Kidney (tissue), 14 donors: Measurements from ENCODE around the gene HIRA. TPM values are rescaled to one million over a fixed set of nuclear protein-coding genes. Genes with fewer than 3 reads are reported as not detected.

ENCODE experiments used
- DNase-seq, 5 donors: peaks; one replicate each; pipeline ENCODE4 v3.0.0-alpha.2; 2013 to 2020
- FAIRE-seq: peaks from 2 replicates; lab custom pipeline; 2012; peaks lifted over from hg19 to GRCh38; lab: Jason Lieb, UNC
- H3K27ac ChIP-seq, 2 donors: one replicate each; pipeline ENCODE4 v1.7.0; 2013; ENCODE audit warnings: low read depth in 2 of 2, low read length in 2 of 2, inconsistent platforms in 1 of 2
- H3K27me3 ChIP-seq: one replicate; pipeline ENCODE4 v1.7.1; 2013; ENCODE audit warnings: low read length, inconsistent platforms; ENCODE audit not compliant: control insufficient read depth, insufficient read depth
- H3K36me3 ChIP-seq, 3 donors: one replicate each; pipeline versions ENCODE4 v1.7.0 to v1.7.1; 2013; ENCODE audit warnings: low read length in 3 of 3, control low read depth in 1 of 3, inconsistent platforms in 1 of 3; ENCODE audit not compliant: insufficient read depth in 3 of 3, control insufficient read depth in 2 of 3
- H3K4me1 ChIP-seq, 3 donors: one replicate each; pipeline versions ENCODE4 v1.7.0 to v1.7.1; 2013; ENCODE audit warnings: low read length in 3 of 3, inconsistent platforms in 1 of 3, low read depth in 1 of 3; ENCODE audit not compliant: control insufficient read depth in 2 of 3, insufficient read depth in 2 of 3
- H3K4me3 ChIP-seq, 3 donors: one replicate each; pipeline versions ENCODE4 v1.7.0 to v1.8.1; 2013; ENCODE audit warnings: low read length in 3 of 3, control low read depth in 1 of 3, inconsistent platforms in 1 of 3
- H3K9ac ChIP-seq, 3 donors: one replicate each; pipeline versions ENCODE4 v1.7.0 to v1.7.1; 2013; ENCODE audit warnings: low read length in 3 of 3, control low read depth in 1 of 3, inconsistent platforms in 1 of 3
- H3K9me3 ChIP-seq, 3 donors: one replicate each; pipeline versions ENCODE4 v1.7.0 to v1.7.1; 2013; ENCODE audit warnings: low read length in 3 of 3, control low read depth in 1 of 3, inconsistent platforms in 1 of 3; ENCODE audit not compliant: control insufficient read depth in 2 of 3, insufficient read depth in 1 of 3
- CTCF ChIP-seq: IDR thresholded peaks from 3 replicates; pipeline ENCODE4 v1.5.1; 2012; ENCODE audit warnings: mild to moderate bottlenecking, moderate library complexity, borderline replicate concordance; ENCODE audit not compliant: insufficient read depth; ENCODE audit errors: extremely low read depth
- intact Hi-C: fragments of 100-400 bp; cut with DNase I; formaldehyde crosslinking; loops from one replicate; pipeline ENCODE4 v1.11.1; 2022
- polyA plus RNA-seq: library from polyadenylated mRNA; stranded (reverse); fragments of 350-450 nt; fragmentation: Illumina TruSeq; extraction: RNeasy Lipid Tissue Mini Kit (QIAGEN cat#74804); gene quantifications from one replicate; pipeline ENCODE4 v1.2.3, GENCODE V29; 2014; ENCODE audit warnings: low read depth, low replicate concordance; ENCODE audit not compliant: insufficient read depth
- total RNA-seq: library from RNA; stranded (reverse); fragmentation: NEBNext Ultra II Directional; extraction: Animal tissue kit (Norgen Biotek cat#: 25700); gene quantifications from one replicate; pipeline ENCODE4 v1.2.1, GENCODE V29; 2021
- donor health status: control.
- donor health status: control.
- donor health status: control.
- donor health status: control.
- donor health status: control.
- donor health status: DM: yes; HTN: yes; CAD: no.
- donor health status: Normal renal cell carcinoma (clear cell type).

The HIRA gene
- total and polyA plus RNA-seq, 2 donors from 2014 or later = 18.5 to 26.8 TPM

DNA sequence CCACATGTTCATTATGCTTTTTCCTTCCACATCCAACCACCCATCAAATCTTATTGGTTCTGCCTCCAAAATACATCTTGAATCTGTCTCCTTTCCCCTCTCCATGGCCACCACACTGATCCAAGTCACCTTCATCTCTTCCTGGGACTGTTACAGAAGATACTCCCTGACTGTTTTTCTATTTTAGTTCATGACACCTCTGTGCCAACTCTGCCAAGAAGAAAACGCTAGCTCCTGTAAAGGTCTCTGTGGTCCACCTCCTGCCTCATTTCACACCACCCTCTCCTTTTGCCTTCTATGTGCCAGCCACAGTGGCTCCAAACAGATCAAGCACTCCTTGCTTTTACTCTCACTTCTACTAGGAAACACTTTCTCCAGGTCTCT, 81.1 kb downstream of the HIRA start:
- H3K27ac ChIP-seq = no peak overlapping the region
- no peaks in the 10 kb centered on the region for H3K27me3 ChIP-seq
- no peaks in the 10 kb centered on the region for H3K9me3 ChIP-seq
- DNase-seq (no peak), FAIRE-seq (no peak)
- TF ChIP-seq CTCF = no peak
- H3K36me3 ChIP-seq = peaks cover 2 to 47% (median 35%) of the 10 kb centered on the region in 3 donors
- no peak overlapping the region for H3K4me3 ChIP-seq
- intact Hi-C loops = no loop called here
- no peaks in the 10 kb centered on the region for H3K4me1 ChIP-seq
- no peak overlapping the region for H3K9ac ChIP-seq

DNA sequence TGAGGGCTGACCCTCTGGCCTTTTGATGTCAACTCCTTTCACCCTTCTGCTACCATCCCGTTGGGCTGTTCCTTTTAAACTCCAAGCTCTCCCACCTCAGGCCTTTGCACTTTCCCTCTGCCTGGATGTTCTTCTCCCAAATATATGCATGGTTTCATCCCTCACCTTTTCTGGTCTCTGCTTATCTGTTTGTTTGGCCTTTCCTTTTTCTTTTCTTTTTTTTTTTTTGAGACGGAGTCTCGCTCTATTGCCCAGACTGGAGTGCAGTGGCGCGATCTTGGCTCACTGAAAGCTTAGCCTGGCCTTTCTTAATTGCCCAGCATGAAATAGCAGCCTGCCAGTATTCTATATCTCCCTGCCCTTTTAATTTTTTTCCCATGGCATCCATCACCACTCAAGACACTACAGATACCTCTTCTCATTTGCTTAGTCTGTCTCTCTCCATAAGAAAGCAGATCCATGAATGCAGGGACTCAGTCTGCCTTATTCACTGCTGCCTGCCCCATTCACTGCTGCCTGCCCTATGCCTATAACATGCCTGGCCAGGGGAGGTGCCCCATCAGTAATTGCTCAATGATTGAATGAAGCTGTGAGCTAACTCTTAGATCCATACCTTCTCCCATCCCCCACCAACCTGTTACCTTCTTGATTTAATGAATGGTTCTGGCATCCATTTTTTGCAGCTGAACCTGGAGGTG, 81.6 kb downstream of the HIRA start:
- H3K4me1 ChIP-seq = no peaks in the 10 kb centered on the region
- no peak overlapping the region for H3K27ac ChIP-seq
- DNase-seq (no peak), FAIRE-seq (no peak)
- H3K36me3 ChIP-seq = peaks cover 2 to 45% (median 36%) of the 10 kb centered on the region in 3 donors
- no peaks in the 10 kb centered on the region for H3K9me3 ChIP-seq
- TF ChIP-seq CTCF = no peak
- intact Hi-C loops = no loop called here
- H3K9ac ChIP-seq = no peak overlapping the region
- no peak overlapping the region for H3K4me3 ChIP-seq
- H3K27me3 ChIP-seq = no peaks in the 10 kb centered on the region

- H3K4me1 ChIP-seq = no peaks in the 10 kb centered on the region
- no peaks in the 10 kb centered on the region for H3K9me3 ChIP-seq
- intact Hi-C loops = no loop called here
- FAIRE-seq (no peak), DNase-seq (no peak)
- peaks cover 2 to 39% (median 15%) of the 10 kb centered on the region in 3 donors for H3K36me3 ChIP-seq
- no peak overlapping the region for H3K27ac ChIP-seq
- H3K27me3 ChIP-seq = no peaks in the 10 kb centered on the region
- no peak overlapping the region for H3K4me3 ChIP-seq
- H3K9ac ChIP-seq = no peak overlapping the region
- no peak for TF ChIP-seq CTCF
These were observed 84.8 kb downstream of the HIRA start for GRCh38 chr22:19346677-19347265.
